Panc1 (cell line): Measurements from ENCODE around the gene NBEAL1.
"Not testable (repeated sequence)": the region's sequence is repeated elsewhere in the genome, so short reads cannot be mapped to it uniquely, and the experiment has no call there.

ENCODE experiments used
- TF ChIP-seq, protein P1 (sequence below): fragments of 450-650 bp; IDR thresholded peaks from 2 replicates; pipeline ENCODE4 v1.5.1; 2017; ENCODE audit warnings: mild to moderate bottlenecking
- TF ChIP-seq, protein P2 (sequence below), 2 experiments: IDR thresholded peaks; 2 replicates each; pipeline ENCODE4 v1.6.1; 2011 to 2012; ENCODE audit warnings: low read depth in 2 of 2, control low read depth in 1 of 2, low read length in 1 of 2, mild to moderate bottlenecking in 1 of 2, moderate library complexity in 1 of 2; ENCODE audit not compliant: insufficient read depth in 1 of 2

DNA sequence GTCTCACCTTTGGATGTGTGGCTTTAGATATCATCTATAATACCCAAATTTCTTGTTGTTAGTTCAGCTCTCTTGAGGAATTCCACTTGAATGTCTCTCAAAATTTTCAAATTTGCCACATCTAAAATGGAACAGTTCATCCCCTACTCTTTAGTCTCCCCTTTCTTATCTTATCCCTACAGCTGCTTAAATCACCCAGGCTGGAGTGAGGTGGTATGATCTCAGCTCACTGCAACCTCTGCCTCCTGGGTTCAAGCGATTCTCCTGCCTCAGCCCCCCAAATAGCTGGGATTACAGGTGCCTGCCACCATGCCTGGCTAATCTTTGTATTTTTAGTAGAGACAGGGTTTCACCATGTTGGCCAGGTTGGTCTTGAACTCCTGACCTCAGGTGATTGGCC, 71.7 kb downstream of the NBEAL1 start:
- TF ChIP-seq, protein P1, sequence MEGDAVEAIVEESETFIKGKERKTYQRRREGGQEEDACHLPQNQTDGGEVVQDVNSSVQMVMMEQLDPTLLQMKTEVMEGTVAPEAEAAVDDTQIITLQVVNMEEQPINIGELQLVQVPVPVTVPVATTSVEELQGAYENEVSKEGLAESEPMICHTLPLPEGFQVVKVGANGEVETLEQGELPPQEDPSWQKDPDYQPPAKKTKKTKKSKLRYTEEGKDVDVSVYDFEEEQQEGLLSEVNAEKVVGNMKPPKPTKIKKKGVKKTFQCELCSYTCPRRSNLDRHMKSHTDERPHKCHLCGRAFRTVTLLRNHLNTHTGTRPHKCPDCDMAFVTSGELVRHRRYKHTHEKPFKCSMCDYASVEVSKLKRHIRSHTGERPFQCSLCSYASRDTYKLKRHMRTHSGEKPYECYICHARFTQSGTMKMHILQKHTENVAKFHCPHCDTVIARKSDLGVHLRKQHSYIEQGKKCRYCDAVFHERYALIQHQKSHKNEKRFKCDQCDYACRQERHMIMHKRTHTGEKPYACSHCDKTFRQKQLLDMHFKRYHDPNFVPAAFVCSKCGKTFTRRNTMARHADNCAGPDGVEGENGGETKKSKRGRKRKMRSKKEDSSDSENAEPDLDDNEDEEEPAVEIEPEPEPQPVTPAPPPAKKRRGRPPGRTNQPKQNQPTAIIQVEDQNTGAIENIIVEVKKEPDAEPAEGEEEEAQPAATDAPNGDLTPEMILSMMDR = not testable (repeated sequence)
- TF ChIP-seq, protein P2, sequence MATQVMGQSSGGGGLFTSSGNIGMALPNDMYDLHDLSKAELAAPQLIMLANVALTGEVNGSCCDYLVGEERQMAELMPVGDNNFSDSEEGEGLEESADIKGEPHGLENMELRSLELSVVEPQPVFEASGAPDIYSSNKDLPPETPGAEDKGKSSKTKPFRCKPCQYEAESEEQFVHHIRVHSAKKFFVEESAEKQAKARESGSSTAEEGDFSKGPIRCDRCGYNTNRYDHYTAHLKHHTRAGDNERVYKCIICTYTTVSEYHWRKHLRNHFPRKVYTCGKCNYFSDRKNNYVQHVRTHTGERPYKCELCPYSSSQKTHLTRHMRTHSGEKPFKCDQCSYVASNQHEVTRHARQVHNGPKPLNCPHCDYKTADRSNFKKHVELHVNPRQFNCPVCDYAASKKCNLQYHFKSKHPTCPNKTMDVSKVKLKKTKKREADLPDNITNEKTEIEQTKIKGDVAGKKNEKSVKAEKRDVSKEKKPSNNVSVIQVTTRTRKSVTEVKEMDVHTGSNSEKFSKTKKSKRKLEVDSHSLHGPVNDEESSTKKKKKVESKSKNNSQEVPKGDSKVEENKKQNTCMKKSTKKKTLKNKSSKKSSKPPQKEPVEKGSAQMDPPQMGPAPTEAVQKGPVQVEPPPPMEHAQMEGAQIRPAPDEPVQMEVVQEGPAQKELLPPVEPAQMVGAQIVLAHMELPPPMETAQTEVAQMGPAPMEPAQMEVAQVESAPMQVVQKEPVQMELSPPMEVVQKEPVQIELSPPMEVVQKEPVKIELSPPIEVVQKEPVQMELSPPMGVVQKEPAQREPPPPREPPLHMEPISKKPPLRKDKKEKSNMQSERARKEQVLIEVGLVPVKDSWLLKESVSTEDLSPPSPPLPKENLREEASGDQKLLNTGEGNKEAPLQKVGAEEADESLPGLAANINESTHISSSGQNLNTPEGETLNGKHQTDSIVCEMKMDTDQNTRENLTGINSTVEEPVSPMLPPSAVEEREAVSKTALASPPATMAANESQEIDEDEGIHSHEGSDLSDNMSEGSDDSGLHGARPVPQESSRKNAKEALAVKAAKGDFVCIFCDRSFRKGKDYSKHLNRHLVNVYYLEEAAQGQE (IDR thresholded peaks at IDR 0.05; ENCODE audit: insufficient read depth in 1 of 2, low read depth in 2 of 2, low read length in 1 of 2) = not testable (repeated sequence)
